K562 (cell line): ENCODE data around the gene USP35. TPM values are rescaled to one million over a fixed set of nuclear protein-coding genes. Genes with fewer than 3 reads are reported as not detected.

ENCODE experiments used
- ATAC-seq: fragments of 200-7000 bp; cut with Tn5 transposase; 3 replicates; pipeline ENCODE4 v1.9.1; 2020; ENCODE audit warnings: moderate library complexity
- BruUV-seq: library from RNA; stranded (reverse); fragments of 400-500 nt; replicated peaks from 2 replicates; lab custom pipeline; 2021; lab: Mats Ljungman, UMichigan
- CTCF ChIA-PET: fragments of 300-600 bp; formaldehyde crosslinking; extraction: SDS; loops from one replicate; lab custom pipeline; 2021; ENCODE audit warnings: low intra/inter-chr PET ratio; lab: Yijun Ruan, JAX
- POLR2A ChIA-PET: fragments of 300-600, 350-650 bp; sonication (Branson Sonifier 250); formaldehyde crosslinking; extraction: SDS; loops from one replicate; lab custom pipeline; 2021; ENCODE audit warnings: antibody characterized with exemption, inconsistent platforms; lab: Yijun Ruan, JAX
- DNase-seq, 4 experiments: peaks; one replicate each; pipeline versions ENCODE4 v3.0.0 to v3.0.0-alpha.2; 2011 to 2018; ENCODE audit warnings: low spot score in 3 of 4, mixed read lengths in 3 of 4; ENCODE audit errors: extremely low read depth in 1 of 4
- FAIRE-seq: peaks from 2 replicates; lab custom pipeline; 2011; peaks lifted over from hg19 to GRCh38; lab: Jason Lieb, UNC
- H2AFZ ChIP-seq: 2 replicates; pipeline ENCODE4 v1.6.0; 2011; ENCODE audit warnings: low read depth, low read length, control low read depth, inconsistent platforms
- H3K27ac ChIP-seq: fragments of 200-600 bp; 3 replicates; pipeline ENCODE4 v1.8.0; 2011; ENCODE audit warnings: low read depth, mild to moderate bottlenecking, control low read depth, inconsistent platforms, low read length, moderate library complexity, mixed read lengths; ENCODE audit errors: extremely low read depth
- H3K27me3 ChIP-seq, 2 experiments: fragments of 300-600 bp in 1 of 2; 2 replicates in 1 of 2; 3 replicates in 1 of 2; pipeline versions ENCODE4 v1.6.0 to v1.8.0; 2011; ENCODE audit warnings: inconsistent platforms in 2 of 2, low read length in 2 of 2, mild to moderate bottlenecking in 1 of 2, mixed read lengths in 1 of 2, moderate library complexity in 1 of 2; ENCODE audit not compliant: control insufficient read depth in 2 of 2, insufficient read depth in 2 of 2
- H3K36me3 ChIP-seq: fragments of 300-600 bp; 3 replicates; pipeline ENCODE4 v1.8.0; 2011; ENCODE audit warnings: mild to moderate bottlenecking, low read length, inconsistent platforms; ENCODE audit not compliant: control insufficient read depth, insufficient read depth
- H3K4me1 ChIP-seq, 2 experiments: fragments of 200-600 bp in 1 of 2; replicated peaks in 1 of 2; 2 replicates in 1 of 2; 3 replicates in 1 of 2; pipeline versions ENCODE4 v1.5.1 to v1.8.0; 2011; ENCODE audit warnings: inconsistent platforms in 2 of 2, low read length in 2 of 2, mild to moderate bottlenecking in 1 of 2, mixed read lengths in 1 of 2, moderate library complexity in 1 of 2; ENCODE audit not compliant: control insufficient read depth in 2 of 2, insufficient read depth in 2 of 2
- H3K4me2 ChIP-seq: 2 replicates; pipeline ENCODE4 v1.6.1; 2011; ENCODE audit warnings: low read length, control low read depth, inconsistent platforms, mixed read lengths; ENCODE audit not compliant: insufficient read depth
- H3K4me3 ChIP-seq: fragments of 200-600 bp; sonication (generic), shearing (Covaris generic); 2 replicates; pipeline ENCODE4 v1.5.1; 2016; ENCODE audit warnings: control low read depth, inconsistent platforms
- H3K79me2 ChIP-seq: fragments of 200-600 bp; 3 replicates; pipeline ENCODE4 v1.8.0; 2011; ENCODE audit warnings: low read length, inconsistent platforms; ENCODE audit not compliant: control insufficient read depth, insufficient read depth
- H3K9ac ChIP-seq, 2 experiments: 2 replicates each; pipeline versions ENCODE4 v1.6.0 to v1.6.1; 2011; ENCODE audit warnings: low read depth in 2 of 2, low read length in 2 of 2, control low read depth in 1 of 2, inconsistent platforms in 1 of 2, mild to moderate bottlenecking in 1 of 2, mixed read lengths in 1 of 2; ENCODE audit not compliant: insufficient read depth in 1 of 2
- H3K9me1 ChIP-seq: one replicate; pipeline ENCODE4 v1.6.0; 2011; ENCODE audit warnings: inconsistent platforms, mild to moderate bottlenecking, low read length, moderate library complexity; ENCODE audit not compliant: control insufficient read depth, insufficient read depth
- H3K9me3 ChIP-seq: replicated peaks from 2 replicates; pipeline ENCODE4 v1.5.1; 2011; ENCODE audit warnings: low read depth, low read length, inconsistent platforms; ENCODE audit not compliant: control insufficient read depth, insufficient read depth
- H4K20me1 ChIP-seq: replicated peaks from 2 replicates; pipeline ENCODE4 v1.6.1; 2011; ENCODE audit warnings: low read length, inconsistent platforms, mixed read lengths; ENCODE audit not compliant: control insufficient read depth, insufficient read depth
- BCOR ChIP-seq: fragments of 450-650 bp; IDR thresholded peaks from 2 replicates; pipeline ENCODE4 v1.6.1; 2016
- FOXM1 ChIP-seq, 2 experiments: fragments of 450-650 bp in 1 of 2; sonication (generic) in 1 of 2; formaldehyde crosslinking in 1 of 2; IDR thresholded peaks; 2 replicates each; pipeline versions ENCODE4 v1.6.1 to v1.9.0; 2017 to 2022; ENCODE audit warnings: low read depth in 2 of 2, mild to moderate bottlenecking in 2 of 2, missing genetic modification reagents in 1 of 2, moderate library complexity in 1 of 2
- HDAC2 ChIP-seq: fragments of 450-650 bp; IDR thresholded peaks from 2 replicates; pipeline ENCODE4 v1.6.1; 2016; ENCODE audit warnings: mild to moderate bottlenecking
- HDGF ChIP-seq: fragments of 450-650 bp; IDR thresholded peaks from 2 replicates; pipeline ENCODE4 v1.6.1; 2016
- IRF2 ChIP-seq: sonication (generic); formaldehyde crosslinking; IDR thresholded peaks from 2 replicates; pipeline ENCODE4 v1.8.1; 2022; ENCODE audit warnings: mild to moderate bottlenecking, missing genetic modification reagents
- KLF1 ChIP-seq: fragments of 450-650 bp; IDR thresholded peaks from 2 replicates; pipeline ENCODE4 v1.6.1; 2016; ENCODE audit warnings: missing genetic modification characterization, missing compliant biosample characterization
- MAFG ChIP-seq: fragments of 450-650 bp; conservative IDR thresholded peaks from 2 replicates; pipeline ENCODE4 v1.6.1; 2016; ENCODE audit warnings: missing genetic modification characterization, missing compliant biosample characterization
- RBM25 ChIP-seq: fragments of 200-400 bp; formaldehyde crosslinking; IDR thresholded peaks from 2 replicates; pipeline ENCODE4 v1.6.1; 2018; ENCODE audit warnings: low read length, low read depth, moderate library complexity; ENCODE audit not compliant: severe bottlenecking
- ZNF740 ChIP-seq, 3 experiments: fragments of 200-800 bp in 1 of 3; sonication (Bioruptor generic) in 1 of 3; sonication (generic) in 1 of 3; formaldehyde crosslinking in 1 of 3; IDR thresholded peaks; 2 replicates each; pipeline versions ENCODE4 v1.6.1 to v1.8.0; 2016 to 2022; ENCODE audit warnings: mild to moderate bottlenecking in 2 of 3, missing compliant biosample characterization in 2 of 3, missing genetic modification characterization in 2 of 3, missing genetic modification reagents in 1 of 3
- WGBS: fragments of 100-300 bp; shearing (Covaris generic); methylation state at CpG from one replicate; pipeline ENCODE4 v1.1.6; 2016; ENCODE audit warnings: low coverage, mixed read lengths; ENCODE audit not compliant: insufficient coverage; ENCODE audit errors: missing lambda C conversion rate; 5-methylcytosine and 5-hydroxymethylcytosine counted together
- in situ Hi-C: fragments of 300-500 bp; cut with MboI; formaldehyde crosslinking; loops from 4 replicates; pipeline ENCODE4 v1.15.0; 2018; ENCODE audit warnings: inconsistent platforms, mixed read lengths
- intact Hi-C: fragments of 100-400 bp; cut with micrococcal nuclease; formaldehyde crosslinking; loops from 2 replicates; pipeline ENCODE4 v1.14.2; 2022
- polyA plus RNA-seq, 8 experiments: library from polyadenylated mRNA; depleted of rRNA in 4 of 8; stranded (reverse) in 5 of 8; unstranded in 3 of 8; fragments of >200 nt; fragmentation: Nextera tagmentation in 2 of 8; fragmentation: Illumina TruSeq in 1 of 8; extraction: Ambion mirVana in 2 of 8; extraction: Trizol in 1 of 8; gene quantifications; 2 replicates each; pipeline versions ENCODE4 v1.2.1 to v1.2.3, GENCODE V29; 2011 to 2014; ENCODE audit warnings: inconsistent platforms in 1 of 8, missing spikeins in 1 of 8
- total RNA-seq, 7 experiments: library from RNA; depleted of rRNA in 6 of 7; stranded (reverse); fragments of >200 nt in 6 of 7; fragmentation: Illumina TruSeq in 2 of 7; extraction: Trizol in 2 of 7; gene quantifications; 2 replicates each; pipeline versions ENCODE4 v1.2.1 to v1.2.3, GENCODE V29; 2011 to 2021; ENCODE audit warnings: low replicate concordance in 1 of 7

Gene USP35
- total and polyA plus RNA-seq, 9 of the 15 experiments (the other 6 are each of a cell fraction or from before 2014, with no cell fraction given) = 0.01 to 4.8 (median 3.6) TPM

- in situ Hi-C loops (no loop called here), intact Hi-C loops (no loop called here)
- Histone ChIP-seq H4K20me1 (no peaks in the 10 kb centered on the region), H2AFZ (no peak overlapping the region), H3K4me3 (no peak overlapping the region), H3K27ac (no peak overlapping the region), H3K9me3 (no peaks in the 10 kb centered on the region), H3K79me2 (no peaks in the 10 kb centered on the region), H3K4me1 (peaks cover 9 to 22% of the 10 kb centered on the region in 2 experiments; a peak in 4 of 5 replicates), H3K27me3 (no peaks in the 10 kb centered on the region), H3K4me2 (no peak overlapping the region), H3K36me3 (no peaks in the 10 kb centered on the region), H3K9ac (no peak overlapping the region), H3K9me1 (no peaks in the 10 kb centered on the region)
- no peak for ATAC-seq
- POLR2A ChIA-PET = interaction anchor here (2.8 kb wide), 1 partner anchor 11 kb away, joined by 8 read pairs; no protein-coding TSS in a partner anchor
- WGBS = 73% methylated on average over 10 of the region's 11 CpGs
- no peak for TF ChIP-seq KLF1
- TF ChIP-seq IRF2 (CRISPR knock-in tag) = no peak
- no peak for TF ChIP-seq FOXM1 (IDR thresholded peaks at IDR 0.05; ENCODE audit: low read depth)
- TF ChIP-seq FOXM1 (CRISPR knock-in tag; IDR thresholded peaks at IDR 0.05; ENCODE audit: low read depth) = no peak
- BruUV-seq = no TSS peak
- no peak for FAIRE-seq
- CTCF ChIA-PET = no interaction called here
- DNase-seq = no peak
Observed at GRCh38 chr11:78170413-78170812, 18.3 kb upstream of the USP35 start.

- Histone ChIP-seq H2AFZ (no peak overlapping the region), H3K36me3 (no peaks in the 10 kb centered on the region), H3K9me1 (no peaks in the 10 kb centered on the region), H3K4me1 (peaks cover 9 to 22% of the 10 kb centered on the region in 2 experiments; a peak in 4 of 5 replicates), H3K9ac (no peak overlapping the region), H3K27me3 (no peaks in the 10 kb centered on the region), H3K4me2 (no peak overlapping the region), H3K4me3 (no peak overlapping the region), H3K79me2 (no peaks in the 10 kb centered on the region), H4K20me1 (no peaks in the 10 kb centered on the region), H3K9me3 (no peaks in the 10 kb centered on the region), H3K27ac (no peak overlapping the region)
- no peak for TF ChIP-seq HDGF
- TF ChIP-seq BCOR = peak; percentile 32; the same call in 1 of the 2 replicates
- peak; percentile 34 for TF ChIP-seq RBM25
- TF ChIP-seq ZNF740 (CRISPR knock-in tag; IDR thresholded peaks at IDR 0.05) = no peak
- TF ChIP-seq ZNF740 (tag; IDR thresholded peaks at IDR 0.05) = no peak
- TF ChIP-seq MAFG (tag) = 0 out of 2 replicates have a peak, but pooled peaks have one; percentile 9
- no peak for TF ChIP-seq HDAC2
- no peak for FAIRE-seq
- DNase-seq = no peak
- intact Hi-C loops (no loop called here), in situ Hi-C loops (no loop called here)
- no TSS peak for BruUV-seq
- CTCF ChIA-PET = no interaction called here
- no peak for ATAC-seq
- POLR2A ChIA-PET = interaction anchor here (0.7 to 2.8 kb wide), 2 partner anchors 11 kb away, joined by 3 to 8 read pairs; no protein-coding TSS in a partner anchor
- 35% methylated on average over 7 of the region's 7 CpGs for WGBS
Observed at GRCh38 chr11:78170874-78171549, 17.7 kb upstream of the USP35 start.
